ENCODE data around the gene ARHGAP12.

GRCh38 chr10:31918671-31919409, 9.8 kb downstream of the ARHGAP12 start:
- TF ChIP-seq YY1 (IDR thresholded peaks at IDR 0.05; ENCODE audit: low read depth), result no peak
- TF ChIP-seq, protein P1, sequence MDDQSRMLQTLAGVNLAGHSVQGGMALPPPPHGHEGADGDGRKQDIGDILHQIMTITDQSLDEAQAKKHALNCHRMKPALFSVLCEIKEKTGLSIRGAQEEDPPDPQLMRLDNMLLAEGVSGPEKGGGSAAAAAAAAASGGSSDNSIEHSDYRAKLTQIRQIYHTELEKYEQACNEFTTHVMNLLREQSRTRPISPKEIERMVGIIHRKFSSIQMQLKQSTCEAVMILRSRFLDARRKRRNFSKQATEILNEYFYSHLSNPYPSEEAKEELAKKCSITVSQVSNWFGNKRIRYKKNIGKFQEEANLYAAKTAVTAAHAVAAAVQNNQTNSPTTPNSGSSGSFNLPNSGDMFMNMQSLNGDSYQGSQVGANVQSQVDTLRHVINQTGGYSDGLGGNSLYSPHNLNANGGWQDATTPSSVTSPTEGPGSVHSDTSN (IDR thresholded peaks at IDR 0.05), result no peak
- TF ChIP-seq POLR2AphosphoS5 (IDR thresholded peaks at IDR 0.05; ENCODE audit: low read depth, low read length), result no peak
- no peak for TF ChIP-seq MXI1 (IDR thresholded peaks at IDR 0.05; ENCODE audit: low read depth, low read length)
- TF ChIP-seq CTCF (IDR thresholded peaks at IDR 0.05), result no peak
- TF ChIP-seq MAX (IDR thresholded peaks at IDR 0.05; ENCODE audit: low read depth), result no peak
- TF ChIP-seq RFX5 (IDR thresholded peaks at IDR 0.05; ENCODE audit: low read length), result no peak
- TF ChIP-seq EZH2phosphoT487 (IDR thresholded peaks at IDR 0.05; ENCODE audit: borderline replicate concordance, low read depth), result no peak
- no peak for TF ChIP-seq IRF3 (IDR thresholded peaks at IDR 0.05; ENCODE audit: low read depth, low read length)
- TF ChIP-seq, protein P2, sequence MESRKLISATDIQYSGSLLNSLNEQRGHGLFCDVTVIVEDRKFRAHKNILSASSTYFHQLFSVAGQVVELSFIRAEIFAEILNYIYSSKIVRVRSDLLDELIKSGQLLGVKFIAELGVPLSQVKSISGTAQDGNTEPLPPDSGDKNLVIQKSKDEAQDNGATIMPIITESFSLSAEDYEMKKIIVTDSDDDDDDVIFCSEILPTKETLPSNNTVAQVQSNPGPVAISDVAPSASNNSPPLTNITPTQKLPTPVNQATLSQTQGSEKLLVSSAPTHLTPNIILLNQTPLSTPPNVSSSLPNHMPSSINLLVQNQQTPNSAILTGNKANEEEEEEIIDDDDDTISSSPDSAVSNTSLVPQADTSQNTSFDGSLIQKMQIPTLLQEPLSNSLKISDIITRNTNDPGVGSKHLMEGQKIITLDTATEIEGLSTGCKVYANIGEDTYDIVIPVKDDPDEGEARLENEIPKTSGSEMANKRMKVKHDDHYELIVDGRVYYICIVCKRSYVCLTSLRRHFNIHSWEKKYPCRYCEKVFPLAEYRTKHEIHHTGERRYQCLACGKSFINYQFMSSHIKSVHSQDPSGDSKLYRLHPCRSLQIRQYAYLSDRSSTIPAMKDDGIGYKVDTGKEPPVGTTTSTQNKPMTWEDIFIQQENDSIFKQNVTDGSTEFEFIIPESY (IDR thresholded peaks at IDR 0.05; ENCODE audit: borderline replicate concordance, low read depth), result no peak
- no peak for TF ChIP-seq TEAD4 (IDR thresholded peaks at IDR 0.05; ENCODE audit: borderline replicate concordance, insufficient read depth)
- no peak for TF ChIP-seq SMC3 (IDR thresholded peaks at IDR 0.05; ENCODE audit: low read depth, low read length)
